Neuronal stem cell (in vitro differentiated cells): ENCODE measurements around the gene ABCD4.
"Not testable (repeated sequence)": the region's sequence is repeated elsewhere in the genome, so short reads cannot be mapped to it uniquely, and the experiment has no call there.

ENCODE experiments used
- DNase-seq: peaks from one replicate; pipeline ENCODE4 v3.0.0-alpha.2; 2013; ENCODE audit warnings: low spot score
- H2AFZ ChIP-seq: one replicate; pipeline ENCODE4 v1.6.1; 2013; ENCODE audit warnings: mild to moderate bottlenecking, low read length, inconsistent platforms
- H2AK5ac ChIP-seq: 2 replicates; pipeline ENCODE4 v1.6.1; 2013; ENCODE audit warnings: low read depth, mild to moderate bottlenecking, inconsistent platforms, low read length, moderate library complexity, mixed read lengths
- H2BK120ac ChIP-seq: 2 replicates; pipeline ENCODE4 v1.6.1; 2013; ENCODE audit warnings: low read depth, mild to moderate bottlenecking, inconsistent platforms, low read length, moderate library complexity, mixed read lengths
- H2BK12ac ChIP-seq: one replicate; pipeline ENCODE4 v1.6.1; 2013; ENCODE audit warnings: low read length, inconsistent platforms
- H2BK15ac ChIP-seq: 2 replicates; pipeline ENCODE4 v1.6.1; 2013; ENCODE audit warnings: mild to moderate bottlenecking, low read length, inconsistent platforms, mixed read lengths
- H2BK5ac ChIP-seq: one replicate; pipeline ENCODE4 v1.6.1; 2013; ENCODE audit warnings: inconsistent platforms, mild to moderate bottlenecking, low read length, moderate library complexity
- H3K14ac ChIP-seq: one replicate; pipeline ENCODE4 v1.6.1; 2013; ENCODE audit warnings: low read length, inconsistent platforms
- H3K18ac ChIP-seq: 2 replicates; pipeline ENCODE4 v1.6.1; 2013; ENCODE audit warnings: low read length, inconsistent platforms
- H3K23ac ChIP-seq: 2 replicates; pipeline ENCODE4 v1.6.1; 2013; ENCODE audit warnings: low read depth, mild to moderate bottlenecking, mixed read lengths, low read length, inconsistent platforms; ENCODE audit not compliant: poor library complexity
- H3K27ac ChIP-seq: replicated peaks from 3 replicates; pipeline ENCODE4 v1.5.1; 2013; ENCODE audit warnings: low read length, inconsistent platforms
- H3K27me3 ChIP-seq, 3 experiments: 2 replicates each; pipeline ENCODE4 v1.6.1; 2013; ENCODE audit warnings: low read length in 3 of 3, mild to moderate bottlenecking in 2 of 3, inconsistent platforms in 1 of 3, low read depth in 1 of 3, mixed read lengths in 1 of 3, moderate library complexity in 1 of 3; ENCODE audit not compliant: control insufficient read depth in 3 of 3, insufficient read depth in 3 of 3
- H3K36me3 ChIP-seq, 2 donors: replicated peaks in 1 of 2; 2 replicates each; pipeline ENCODE4 v1.6.1; 2013; ENCODE audit warnings: low read length in 2 of 2; ENCODE audit not compliant: control insufficient read depth in 2 of 2, insufficient read depth in 2 of 2
- H3K4ac ChIP-seq: 2 replicates; pipeline ENCODE4 v1.6.1; 2013; ENCODE audit warnings: inconsistent platforms, mild to moderate bottlenecking, low read length, moderate library complexity
- H3K4me1 ChIP-seq, 2 donors: 1 replicate in 1 of 2; 2 replicates in 1 of 2; pipeline ENCODE4 v1.6.1; 2013; ENCODE audit warnings: low read length in 2 of 2, low read depth in 1 of 2; ENCODE audit not compliant: control insufficient read depth in 2 of 2, insufficient read depth in 1 of 2
- H3K4me2 ChIP-seq: one replicate; pipeline ENCODE4 v1.6.1; 2013; ENCODE audit warnings: mild to moderate bottlenecking, low read length, inconsistent platforms; ENCODE audit not compliant: insufficient read depth, poor library complexity, severe bottlenecking
- H3K4me3 ChIP-seq, 2 donors: 2 replicates each; pipeline ENCODE4 v1.5.1; 2013; ENCODE audit warnings: low read length in 2 of 2, mild to moderate bottlenecking in 2 of 2, inconsistent platforms in 1 of 2, moderate library complexity in 1 of 2
- H3K79me1 ChIP-seq: one replicate; pipeline ENCODE4 v1.6.1; 2013; ENCODE audit warnings: low read depth, mild to moderate bottlenecking, inconsistent platforms, low read length, moderate library complexity
- H3K9ac ChIP-seq: one replicate; pipeline ENCODE4 v1.6.1; 2013; ENCODE audit warnings: mild to moderate bottlenecking, low read depth, low read length, inconsistent platforms; ENCODE audit not compliant: poor library complexity
- H3K9me3 ChIP-seq, 2 donors: replicated peaks in 1 of 2; 2 replicates each; pipeline versions ENCODE3 to v1.6.1; 2013; ENCODE audit warnings: low read length in 2 of 2, mild to moderate bottlenecking in 2 of 2, inconsistent platforms in 1 of 2, low read depth in 1 of 2, mixed read lengths in 1 of 2, moderate library complexity in 1 of 2; ENCODE audit not compliant: control insufficient read depth in 2 of 2, insufficient read depth in 1 of 2
- H4K8ac ChIP-seq: one replicate; pipeline ENCODE4 v1.6.1; 2013; ENCODE audit warnings: low read depth, mild to moderate bottlenecking, inconsistent platforms, low read length, moderate library complexity
- H4K91ac ChIP-seq: one replicate; pipeline ENCODE4 v1.6.1; 2013; ENCODE audit warnings: low read length, low read depth, mild to moderate bottlenecking, inconsistent platforms; ENCODE audit not compliant: poor library complexity
- WGBS, 2 donors: extraction: QIAGEN DNeasy Blood & Tissue Kit; methylation state at CpG; one replicate each; pipeline ENCODE4 v1.1.7; 2013; ENCODE audit warnings: missing lambda C conversion rate in 2 of 2, mixed read lengths in 1 of 2; ENCODE audit not compliant: insufficient read length in 2 of 2, insufficient replicate concordance in 1 of 2; ENCODE audit errors: extremely low coverage in 2 of 2; 5-methylcytosine and 5-hydroxymethylcytosine counted together

Gene ABCD4

GRCh38 chr14:74275241-74275841 lies 27.4 kb downstream of the ABCD4 start:
- no peak overlapping the region for H4K91ac ChIP-seq
- no peaks in the 10 kb centered on the region for H3K79me1 ChIP-seq
- H3K18ac ChIP-seq: no peak overlapping the region
- H3K4me3 ChIP-seq: no peak overlapping the region
- peaks cover 4 to 8% of the 10 kb centered on the region in 2 donors for H3K9me3 ChIP-seq
- H4K8ac ChIP-seq: no peak overlapping the region
- WGBS, 2 donors: no CpG with 5 or more reads among the region's 6 CpGs
- no peaks in the 10 kb centered on the region for H3K36me3 ChIP-seq
- H3K23ac ChIP-seq: peak overlapping the region; percentile 75
- H3K27me3 ChIP-seq: no peaks in the 10 kb centered on the region
- no peak overlapping the region for H2BK12ac ChIP-seq
- peak overlapping the region; percentile 76 for H3K14ac ChIP-seq
- no peak for DNase-seq
- H2BK5ac ChIP-seq: no peak overlapping the region
- no peak overlapping the region for H3K4me2 ChIP-seq
- H2BK120ac ChIP-seq: no peak overlapping the region
- H3K9ac ChIP-seq: no peak overlapping the region
- H3K4ac ChIP-seq: no peak overlapping the region
- no peak overlapping the region for H3K27ac ChIP-seq
- H2AK5ac ChIP-seq: no peak overlapping the region
- H3K4me1 ChIP-seq: no peaks in the 10 kb centered on the region
- no peak overlapping the region for H2BK15ac ChIP-seq
- no peak overlapping the region for H2AFZ ChIP-seq

GRCh38 chr14:74271365-74271764 lies 31.4 kb downstream of the ABCD4 start:
- WGBS, 2 donors: no CpG with 5 or more reads among the region's 1 CpG
- Histone ChIP-seq H3K27me3 (peaks cover 0 to 7% (median 0%) of the 10 kb centered on the region in 3 experiments), H3K18ac (no peak overlapping the region), H3K4ac (no peak overlapping the region), H3K79me1 (no peaks in the 10 kb centered on the region), H2BK12ac (no peak overlapping the region), H2AFZ (no peak overlapping the region), H3K4me2 (no peak overlapping the region), H3K4me3 (no peak overlapping the region), H2AK5ac (no peak overlapping the region), H2BK15ac (no peak overlapping the region), H3K27ac (no peak overlapping the region), H3K36me3 (no peaks in the 10 kb centered on the region), H2BK120ac (no peak overlapping the region), H3K23ac (no peak overlapping the region), H3K9ac (no peak overlapping the region), H4K8ac (no peak overlapping the region), H2BK5ac (no peak overlapping the region), H3K4me1 (peaks cover 0 to 3% of the 10 kb centered on the region in 2 donors), H3K9me3 (no peaks in the 10 kb centered on the region), H3K14ac (no peak overlapping the region), H4K91ac (no peak overlapping the region)
- DNase-seq: no peak

GRCh38 chr14:74270382-74271177 lies 32.2 kb downstream of the ABCD4 start:
- not testable (repeated sequence) for H3K79me1 ChIP-seq, H3K4me3 ChIP-seq, DNase-seq, H2BK5ac ChIP-seq, H3K4me1 ChIP-seq, H3K9me3 ChIP-seq, H3K14ac ChIP-seq, H2BK12ac ChIP-seq, H3K23ac ChIP-seq, H2BK15ac ChIP-seq, H3K27ac ChIP-seq, H4K91ac ChIP-seq, H2AFZ ChIP-seq, H3K4me2 ChIP-seq, H2BK120ac ChIP-seq, H4K8ac ChIP-seq, H2AK5ac ChIP-seq, H3K4ac ChIP-seq, H3K18ac ChIP-seq, H3K36me3 ChIP-seq, H3K9ac ChIP-seq
- WGBS, 2 donors: no CpG with 5 or more reads among the region's 14 CpGs
- peaks cover 0 to 13% (median 0%) of the 10 kb centered on the region in 3 experiments for H3K27me3 ChIP-seq

- H3K14ac ChIP-seq: no peak overlapping the region
- no peaks in the 10 kb centered on the region for H3K36me3 ChIP-seq
- no peak overlapping the region for H4K91ac ChIP-seq
- H2BK15ac ChIP-seq: no peak overlapping the region
- no peak overlapping the region for H4K8ac ChIP-seq
- H3K4me2 ChIP-seq: no peak overlapping the region
- no peak for DNase-seq
- H2BK120ac ChIP-seq: no peak overlapping the region
- no peak overlapping the region for H2AK5ac ChIP-seq
- H3K23ac ChIP-seq: no peak overlapping the region
- H3K27me3 ChIP-seq: peaks cover 0 to 36% (median 0%) of the 10 kb centered on the region in 3 experiments
- H3K79me1 ChIP-seq: no peaks in the 10 kb centered on the region
- no peak overlapping the region for H3K9ac ChIP-seq
- H2BK12ac ChIP-seq: no peak overlapping the region
- H2AFZ ChIP-seq: peak overlapping the region; percentile 45
- peaks cover 0 to 3% of the 10 kb centered on the region in 2 donors for H3K4me1 ChIP-seq
- H3K27ac ChIP-seq: no peak overlapping the region
- H3K4me3 ChIP-seq: no peak overlapping the region
- no peak overlapping the region for H2BK5ac ChIP-seq
- H3K9me3 ChIP-seq: no peaks in the 10 kb centered on the region
- WGBS, 2 donors: no CpG with 5 or more reads among the region's 3 CpGs
- H3K4ac ChIP-seq: no peak overlapping the region
- no peak overlapping the region for H3K18ac ChIP-seq
These were observed 35.1 kb downstream of the ABCD4 start for GRCh38 chr14:74267588-74267987.
